ENCODE data around the gene PLEKHA1.

Gene PLEKHA1

GRCh38 chr10:122478971-122479370 is 104.5 kb downstream of the PLEKHA1 start:
- DNase-seq (ENCODE audit: low read depth in 3 of 3), result no peak

GRCh38 chr10:122480146-122480833 is 105.8 kb downstream of the PLEKHA1 start:
- no peak for DNase-seq (ENCODE audit: low read depth in 3 of 3)

GRCh38 chr10:122481296-122482056 is 107.0 kb downstream of the PLEKHA1 start:
- no peak for DNase-seq (ENCODE audit: low read depth in 3 of 3)

Measured in stimulated activated CD4-positive, alpha-beta T cell treated with anti-CD3 and anti-CD28 coated beads, TNF-alpha, amount 100 ng/mL, for 4 hours (primary cell).